ENCODE measurements around the gene SLC1A2.

- TF ChIP-seq POLR2AphosphoS5 (IDR thresholded peaks at IDR 0.05): no peak
- TF ChIP-seq CTCF (IDR thresholded peaks at IDR 0.05): no peak
- no peak for TF ChIP-seq EP300 (IDR thresholded peaks at IDR 0.05; ENCODE audit: low read depth)
- TF ChIP-seq POLR2A (IDR thresholded peaks at IDR 0.05): no peak
Measured at GRCh38 chr11:35321111-35321510, 98.2 kb downstream of the SLC1A2 start.
